Measurements from ENCODE around the gene METTL16. TPM values are rescaled to one million over a fixed set of nuclear protein-coding genes. Genes with fewer than 3 reads are reported as not detected.
A peak's percentile ranks its signal among the peaks of the same experiment; 100 is the strongest.

METTL16 gene
- total and polyA plus RNA-seq, 12 donors = 9.9 to 31.9 (median 26.5) TPM

GRCh38 chr17:2393174-2393953, 118.3 kb downstream of the METTL16 start:
- Histone ChIP-seq H3K27me3 (no peaks in the 10 kb centered on the region), H3K27ac (peak overlapping the region; percentile 92 to 100 (median 99)), H3K9me3 (no peaks in the 10 kb centered on the region), H3K36me3 (peaks cover 0 to 11% (median 0%) of the 10 kb centered on the region in 9 donors), H3K4me3 (peak overlapping the region; percentile 64 to 97 (median 70)), H3K4me1 (peaks cover 55 to 76% (median 72%) of the 10 kb centered on the region in 9 donors)
- DNase-seq = peak; percentile 87 to 94
- TF ChIP-seq CTCF (IDR thresholded peaks at IDR 0.05) = no peak
- 0% methylated on average over 78 to 97 of the region's 99 CpGs for WGBS, 2 donors
- intact Hi-C loops (cut with DNase I) = loop anchor here in 3 of 10 donors (1.0 to 10.0 kb wide), 4 partner anchors 8 to 339 kb away; partner anchors contain the start of genes HIC1 (in 1 of the 3) and MNT (in 1 of the 3)
- peak; percentile 37 to 66 (median 54) for ATAC-seq

GRCh38 chr17:2392252-2393173, 119.2 kb downstream of the METTL16 start:
- H3K4me1 ChIP-seq = peaks cover 47 to 67% (median 64%) of the 10 kb centered on the region in 9 donors
- peak overlapping the region; percentile 64 to 97 (median 70) for H3K4me3 ChIP-seq
- TF ChIP-seq CTCF (IDR thresholded peaks at IDR 0.05) = no peak
- WGBS, 2 donors = 1% methylated on average over 62 to 83 of the region's 83 CpGs
- intact Hi-C loops (cut with DNase I) = loop anchor here in 3 of 10 donors (1.0 to 10.0 kb wide), 4 partner anchors 9 to 338 kb away; partner anchors contain the start of genes MNT (in 2 of the 3) and HIC1 (in 1 of the 3)
- no peaks in the 10 kb centered on the region for H3K9me3 ChIP-seq
- peaks cover 0 to 18% (median 0%) of the 10 kb centered on the region in 9 donors for H3K36me3 ChIP-seq
- ATAC-seq (peak; percentile 59 to 76 (median 66)), DNase-seq (peak; percentile 96)
- no peaks in the 10 kb centered on the region for H3K27me3 ChIP-seq
- peak overlapping the region; percentile 92 to 100 (median 99) for H3K27ac ChIP-seq

- peaks cover 45 to 60% (median 57%) of the 10 kb centered on the region in 9 donors for H3K4me1 ChIP-seq
- no peak for ATAC-seq
- peaks cover 0 to 26% (median 6%) of the 10 kb centered on the region in 9 donors for H3K36me3 ChIP-seq
- H3K4me3 ChIP-seq = peak overlapping the region in 9 of 10 donors; percentile 64 to 97 (median 71)
- no peaks in the 10 kb centered on the region for H3K9me3 ChIP-seq
- WGBS, 2 donors = 76 to 77% methylated on average over 18 of the region's 18 CpGs
- no peak for TF ChIP-seq CTCF (IDR thresholded peaks at IDR 0.05)
- H3K27me3 ChIP-seq = no peaks in the 10 kb centered on the region
- intact Hi-C loops (cut with DNase I) = loop anchor here in 2 of 10 donors (1.0 to 10.0 kb wide), 4 partner anchors 10 to 337 kb away; partner anchors contain the start of genes HIC1 (in 1 of the 2) and MNT (in 1 of the 2)
- peak overlapping the region; percentile 56 to 100 (median 96) for H3K27ac ChIP-seq
- no peak for DNase-seq
Measured at GRCh38 chr17:2391597-2392251, 120.0 kb downstream of the METTL16 start.

All from heart right ventricle (tissue), 16 donors.